HepG2 (cell line): ENCODE data around the gene SDK1. TPM values are rescaled to one million over a fixed set of nuclear protein-coding genes. Genes with fewer than 3 reads are reported as not detected.

Source experiments
- ATAC-seq: fragments of 200-7000 bp; cut with Tn5 transposase; 3 replicates; pipeline ENCODE4 v1.9.1; 2020; ENCODE audit warnings: mild to moderate bottlenecking, moderate library complexity
- BruUV-seq: library from RNA; stranded (reverse); fragments of 400-500 nt; replicated peaks from 2 replicates; lab custom pipeline; 2021; lab: Mats Ljungman, UMichigan
- CTCF ChIA-PET: fragments of 300-600 bp; formaldehyde crosslinking; extraction: SDS; loops from one replicate; lab custom pipeline; 2021; ENCODE audit warnings: low total read pairs, inconsistent platforms, low intra/inter-chr PET ratio; lab: Yijun Ruan, JAX
- POLR2A ChIA-PET: fragments of 350-600 bp; sonication (Branson Sonifier 250); formaldehyde crosslinking; loops from one replicate; lab custom pipeline; 2020; ENCODE audit warnings: antibody characterized with exemption, inconsistent platforms; lab: Yijun Ruan, JAX
- DNase-seq: peaks from one replicate; pipeline ENCODE4 v3.0.0-alpha.2; 2015; ENCODE audit warnings: low spot score
- FAIRE-seq: peaks from 3 replicates; lab custom pipeline; 2011; peaks lifted over from hg19 to GRCh38; lab: Jason Lieb, UNC
- H2AFZ ChIP-seq: one replicate; pipeline ENCODE4 v1.6.1; 2011; ENCODE audit warnings: low read length, inconsistent platforms
- H3K27ac ChIP-seq: fragments of 300-600 bp; 3 replicates; pipeline ENCODE4 v1.8.0; 2011; ENCODE audit warnings: mixed run types, mild to moderate bottlenecking, mixed read lengths, low read length, inconsistent platforms; ENCODE audit not compliant: insufficient read depth; ENCODE audit errors: extremely low read length
- H3K27me3 ChIP-seq, 2 experiments: fragments of 200-600 bp in 1 of 2; 2 replicates in 1 of 2; 3 replicates in 1 of 2; pipeline versions ENCODE4 v1.6.0 to v1.8.0; 2011; ENCODE audit warnings: low read length in 2 of 2, mild to moderate bottlenecking in 2 of 2, moderate library complexity in 2 of 2, inconsistent platforms in 1 of 2; ENCODE audit not compliant: insufficient read depth in 2 of 2, control insufficient read depth in 1 of 2
- H3K36me3 ChIP-seq, 2 experiments: fragments of 200-600 bp in 1 of 2; replicated peaks in 1 of 2; 2 replicates in 1 of 2; 3 replicates in 1 of 2; pipeline versions ENCODE4 v1.5.1 to v1.8.0; 2011; ENCODE audit warnings: low read length in 2 of 2, inconsistent platforms in 1 of 2; ENCODE audit not compliant: insufficient read depth in 2 of 2, control insufficient read depth in 1 of 2
- H3K4me1 ChIP-seq: 2 replicates; pipeline ENCODE4 v1.5.1; 2012; ENCODE audit warnings: low read length, inconsistent platforms; ENCODE audit not compliant: insufficient read depth
- H3K4me2 ChIP-seq: 2 replicates; pipeline ENCODE4 v1.6.0; 2011; ENCODE audit warnings: low read depth, low read length, inconsistent platforms
- H3K4me3 ChIP-seq, 3 experiments: fragments of 200-600 bp in 1 of 3; sonication (generic), shearing (Covaris generic) in 1 of 3; replicated peaks in 1 of 3; 2 replicates each; pipeline ENCODE4 v1.5.1; 2011 to 2016; ENCODE audit warnings: low read length in 3 of 3, inconsistent platforms in 2 of 3, low read depth in 2 of 3, mild to moderate bottlenecking in 2 of 3, control low read depth in 1 of 3, mixed read lengths in 1 of 3; ENCODE audit not compliant: insufficient read depth in 1 of 3
- H3K79me2 ChIP-seq: one replicate; pipeline ENCODE4 v1.6.1; 2011; ENCODE audit warnings: low read length, inconsistent platforms; ENCODE audit not compliant: insufficient read depth
- H3K9ac ChIP-seq: 2 replicates; pipeline ENCODE4 v1.6.0; 2011; ENCODE audit warnings: mild to moderate bottlenecking, low read depth, low read length, inconsistent platforms; ENCODE audit not compliant: insufficient read depth
- H3K9me3 ChIP-seq: 2 replicates; pipeline ENCODE4 v1.5.1; 2012; ENCODE audit warnings: mild to moderate bottlenecking, low read length
- H4K20me1 ChIP-seq: 2 replicates; pipeline ENCODE4 v1.6.0; 2011; ENCODE audit warnings: inconsistent platforms, mild to moderate bottlenecking, low read length, moderate library complexity; ENCODE audit not compliant: insufficient read depth
- ETV5 ChIP-seq: IDR thresholded peaks from 2 replicates; pipeline ENCODE4 v1.6.1; 2018; ENCODE audit warnings: missing biosample characterization, missing genetic modification reagents, inconsistent platforms, borderline replicate concordance
- KLF9 ChIP-seq: IDR thresholded peaks from 2 replicates; pipeline ENCODE4 v1.6.1; 2016; ENCODE audit warnings: low read depth
- MEIS2 ChIP-seq: sonication (generic); formaldehyde crosslinking; IDR thresholded peaks from 2 replicates; pipeline ENCODE4 v1.9.0; 2021; ENCODE audit warnings: mild to moderate bottlenecking, missing genetic modification reagents
- NBN ChIP-seq: fragments of 450-650 bp; conservative IDR thresholded peaks from 2 replicates; pipeline ENCODE4 v1.6.1; 2017
- RAD51 ChIP-seq: fragments of 450-650 bp; IDR thresholded peaks from 2 replicates; pipeline ENCODE4 v1.6.1; 2016; ENCODE audit warnings: borderline replicate concordance
- ZBTB38 ChIP-seq: sonication (generic); formaldehyde crosslinking; IDR thresholded peaks from 2 replicates; pipeline ENCODE4 v1.5.1; 2020; ENCODE audit warnings: mild to moderate bottlenecking, missing genetic modification reagents
- WGBS: methylation state at CpG from one replicate; pipeline ENCODE4 v1.1.6; 2017; ENCODE audit warnings: low lambda C conversion rate; 5-methylcytosine and 5-hydroxymethylcytosine counted together
- in situ Hi-C: cut with HindIII; loops from 2 replicates; pipeline ENCODE4 v1.10.0; 2017; ENCODE audit warnings: low pct_unique_long_range_greater_than_20kb; ENCODE audit not compliant: extremely low pct_ligation_motif_present
- intact Hi-C: fragments of 100-400 bp; cut with micrococcal nuclease; formaldehyde crosslinking; loops from one replicate; pipeline ENCODE4 v1.10.0; 2022; ENCODE audit not compliant: unreplicated experiment
- polyA plus RNA-seq, 8 experiments: library from polyadenylated mRNA; depleted of rRNA in 3 of 8; stranded (reverse) in 7 of 8; unstranded in 1 of 8; fragments of >200 nt; fragmentation: Illumina TruSeq in 4 of 8; extraction: Trizol in 4 of 8; gene quantifications; 2 replicates each; pipeline versions ENCODE4 v1.2.1 to v1.2.3, GENCODE V29; 2011 to 2016; ENCODE audit warnings: low read depth in 4 of 8, missing spikeins in 1 of 8, mixed read lengths in 1 of 8; ENCODE audit not compliant: insufficient read depth in 1 of 8
- total RNA-seq, 5 experiments: library from RNA; depleted of rRNA; stranded (reverse); fragments of >200 nt; fragmentation: Illumina TruSeq; extraction: Trizol; gene quantifications; 2 replicates each; pipeline ENCODE4 v1.2.3, GENCODE V29; 2016; ENCODE audit warnings: low read depth in 1 of 5
- TF ChIP-seq, protein P1 (sequence below): sonication (generic); formaldehyde crosslinking; IDR thresholded peaks from 2 replicates; pipeline ENCODE4 v1.5.0; 2020; ENCODE audit warnings: missing genetic modification reagents

SDK1 gene
- total and polyA plus RNA-seq, 2 of the 13 experiments (the other 11 are each of a cell fraction or from before 2014, with no cell fraction given), result 0.35 to 2.4 TPM

DNA sequence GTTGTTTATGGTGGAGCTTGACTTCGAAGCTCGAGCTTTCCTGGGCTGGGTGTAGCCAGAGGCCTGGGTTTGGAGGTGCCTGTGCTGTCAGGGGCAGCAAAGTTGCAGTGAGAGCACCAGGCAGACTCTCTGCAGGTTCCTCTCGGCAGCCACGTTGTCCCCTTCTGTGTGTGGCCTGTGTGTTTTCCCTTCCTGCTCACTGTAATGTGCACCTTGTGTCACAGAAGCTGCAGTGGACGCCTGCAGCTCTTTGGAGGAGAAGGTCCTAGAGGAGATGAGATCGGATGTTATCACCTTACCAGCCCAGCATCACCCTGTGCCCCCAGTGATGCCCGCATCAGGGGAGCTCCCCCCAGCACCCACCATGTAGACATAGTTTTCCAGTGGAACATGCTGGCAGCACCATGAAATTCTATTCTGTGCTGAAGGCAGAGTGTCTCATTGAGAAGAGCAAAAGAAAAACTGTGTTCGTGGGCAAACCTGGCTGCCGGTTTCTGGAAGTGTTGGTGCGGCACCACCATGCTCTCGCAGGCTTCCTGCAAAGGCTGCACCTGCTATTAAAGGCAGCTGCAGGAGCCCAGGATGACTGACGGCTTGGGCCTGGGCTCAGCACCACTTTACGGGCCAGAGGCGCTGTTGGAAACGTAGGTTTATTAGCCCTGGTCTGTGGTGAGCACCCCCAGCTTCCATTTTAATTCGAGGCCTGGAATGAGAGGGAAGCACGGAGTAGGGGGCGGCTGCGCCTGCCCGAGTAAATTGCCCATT is 771.3 kb downstream of the SDK1 start:
- ATAC-seq, result no peak

DNA sequence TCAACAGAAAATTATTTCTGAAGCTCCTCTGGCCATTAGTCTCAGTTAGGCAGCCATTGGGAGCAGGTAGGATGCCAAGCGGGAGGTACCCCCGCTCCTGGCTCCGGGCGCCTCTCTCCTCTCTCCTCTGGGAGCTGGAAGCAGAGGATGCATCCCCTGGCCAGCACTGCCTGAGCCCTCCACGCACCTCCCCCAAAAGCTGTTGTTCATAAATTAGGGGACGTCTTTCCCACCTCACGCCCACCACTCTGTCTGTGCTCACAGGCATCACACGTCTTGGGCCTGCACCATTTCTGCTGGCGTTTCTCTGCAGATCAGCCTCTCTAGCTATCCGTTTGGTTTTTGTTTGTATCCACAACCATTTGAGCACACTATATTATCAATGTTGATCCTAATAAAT is 772.0 kb downstream of the SDK1 start:
- no peaks in the 10 kb centered on the region for H3K79me2 ChIP-seq
- ATAC-seq (no peak), DNase-seq (no peak)
- H2AFZ ChIP-seq, result no peak overlapping the region
- H3K27me3 ChIP-seq, result no peaks in the 10 kb centered on the region
- no peaks in the 10 kb centered on the region for H3K36me3 ChIP-seq
- BruUV-seq, result no TSS peak
- intact Hi-C loops, result no loop called here
- H3K27ac ChIP-seq, result no peak overlapping the region
- H3K9me3 ChIP-seq, result no peaks in the 10 kb centered on the region
- no peaks in the 10 kb centered on the region for H4K20me1 ChIP-seq
- CTCF ChIA-PET, result no interaction called here
- no peak overlapping the region for H3K4me3 ChIP-seq
- 83% methylated on average over 10 of the region's 10 CpGs for WGBS
- no peak overlapping the region for H3K9ac ChIP-seq
- TF ChIP-seq KLF9 (CRISPR knock-in tag) (no peak), ZBTB38 (CRISPR knock-in tag) (no peak), MEIS2 (CRISPR knock-in tag) (no peak), ETV5 (no peak), RAD51 (no peak)
- TF ChIP-seq, protein P1, sequence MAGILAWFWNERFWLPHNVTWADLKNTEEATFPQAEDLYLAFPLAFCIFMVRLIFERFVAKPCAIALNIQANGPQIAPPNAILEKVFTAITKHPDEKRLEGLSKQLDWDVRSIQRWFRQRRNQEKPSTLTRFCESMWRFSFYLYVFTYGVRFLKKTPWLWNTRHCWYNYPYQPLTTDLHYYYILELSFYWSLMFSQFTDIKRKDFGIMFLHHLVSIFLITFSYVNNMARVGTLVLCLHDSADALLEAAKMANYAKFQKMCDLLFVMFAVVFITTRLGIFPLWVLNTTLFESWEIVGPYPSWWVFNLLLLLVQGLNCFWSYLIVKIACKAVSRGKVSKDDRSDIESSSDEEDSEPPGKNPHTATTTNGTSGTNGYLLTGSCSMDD (CRISPR knock-in tag), result no peak
- TF ChIP-seq, all 625 proteins: peak for 0
- no peaks in the 10 kb centered on the region for H3K4me1 ChIP-seq
- in situ Hi-C loops, result no loop called here
- no peak overlapping the region for H3K4me2 ChIP-seq
- POLR2A ChIA-PET, result no interaction called here
- FAIRE-seq, result no peak

More for the DNA sequence above, 771.3 kb downstream of the SDK1 start:
- in situ Hi-C loops, result no loop called here
- H3K4me3 ChIP-seq, result no peak overlapping the region
- no peak for FAIRE-seq
- H3K79me2 ChIP-seq, result no peaks in the 10 kb centered on the region
- POLR2A ChIA-PET, result no interaction called here
- DNase-seq, result no peak
- no peak overlapping the region for H3K9ac ChIP-seq
- no peaks in the 10 kb centered on the region for H3K4me1 ChIP-seq
- no peak overlapping the region for H3K27ac ChIP-seq
- intact Hi-C loops, result no loop called here
- no peaks in the 10 kb centered on the region for H4K20me1 ChIP-seq
- no TSS peak for BruUV-seq
- CTCF ChIA-PET, result no interaction called here
- no peaks in the 10 kb centered on the region for H3K9me3 ChIP-seq
- no peaks in the 10 kb centered on the region for H3K36me3 ChIP-seq
- no peak for TF ChIP-seq NBN
- no peaks in the 10 kb centered on the region for H3K27me3 ChIP-seq
- no peak overlapping the region for H2AFZ ChIP-seq
- WGBS, result 78% methylated on average over 11 of the region's 20 CpGs
- H3K4me2 ChIP-seq, result no peak overlapping the region
